Left renal pelvis (tissue), 4 donors: ENCODE results near the gene NOL3. TPM values are rescaled to one million over a fixed set of nuclear protein-coding genes. Genes with fewer than 3 reads are reported as not detected.

Experiments
- DNase-seq, 4 donors: peaks; one replicate each; pipeline ENCODE4 v3.0.0-alpha.2; 2013; ENCODE audit warnings: low read depth in 4 of 4, low spot score in 3 of 4
- polyA plus RNA-seq, 4 donors: library from polyadenylated mRNA; unstranded; fragments of 120-200 nt; gene quantifications; one replicate each; pipeline ENCODE4 v1.2.1, GENCODE V29; 2013; ENCODE audit not compliant: insufficient read length in 4 of 4

The NOL3 gene
- polyA plus RNA-seq, 4 donors: 2.4 to 7.6 (median 4.9) TPM

DNA sequence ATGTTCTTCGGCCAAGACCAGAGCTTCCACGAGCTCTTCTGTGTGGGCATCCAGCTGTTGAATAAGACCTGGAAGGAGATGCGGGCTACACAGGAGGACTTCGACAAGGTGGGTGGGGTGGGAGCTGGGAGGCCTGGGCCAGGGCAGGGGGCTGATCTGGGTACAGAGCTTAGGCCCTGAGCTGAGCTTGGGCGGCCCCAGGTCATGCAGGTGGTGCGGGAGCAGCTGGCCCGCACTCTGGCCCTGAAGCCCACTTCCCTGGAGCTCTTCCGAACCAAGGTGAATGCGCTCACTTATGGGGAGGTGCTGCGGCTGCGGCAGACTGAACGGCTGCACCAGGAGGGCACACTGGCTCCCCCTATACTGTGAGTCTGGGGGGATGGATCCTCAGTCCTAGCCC, 32.1 kb downstream of the NOL3 start:
- DNase-seq: no peak

DNA sequence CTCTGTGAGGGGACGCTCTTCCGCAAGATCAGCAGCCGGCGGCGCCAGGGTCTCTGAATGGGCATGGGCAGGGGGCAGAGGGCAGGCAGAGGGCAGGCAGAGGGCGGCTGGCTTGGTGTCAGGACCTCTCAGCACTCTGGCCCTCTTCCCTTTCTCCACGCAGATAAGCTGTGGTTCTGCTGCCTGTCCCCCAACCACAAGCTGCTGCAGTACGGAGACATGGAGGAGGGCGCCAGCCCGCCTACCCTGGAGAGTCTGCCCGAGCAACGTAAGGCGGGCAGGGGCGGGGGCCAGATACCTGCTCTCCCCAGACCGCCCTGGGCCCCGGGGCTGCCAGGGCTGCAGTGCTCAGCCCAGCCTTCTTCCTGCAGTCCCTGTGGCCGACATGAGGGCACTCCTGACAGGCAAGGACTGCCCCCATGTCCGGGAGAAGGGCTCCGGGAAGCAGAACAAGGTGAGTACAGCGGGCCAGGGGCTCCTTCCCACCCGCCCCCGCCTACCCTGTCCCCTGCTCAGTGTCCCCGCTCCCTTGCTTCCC, 32.7 kb downstream of the NOL3 start:
- no peak for DNase-seq

DNA sequence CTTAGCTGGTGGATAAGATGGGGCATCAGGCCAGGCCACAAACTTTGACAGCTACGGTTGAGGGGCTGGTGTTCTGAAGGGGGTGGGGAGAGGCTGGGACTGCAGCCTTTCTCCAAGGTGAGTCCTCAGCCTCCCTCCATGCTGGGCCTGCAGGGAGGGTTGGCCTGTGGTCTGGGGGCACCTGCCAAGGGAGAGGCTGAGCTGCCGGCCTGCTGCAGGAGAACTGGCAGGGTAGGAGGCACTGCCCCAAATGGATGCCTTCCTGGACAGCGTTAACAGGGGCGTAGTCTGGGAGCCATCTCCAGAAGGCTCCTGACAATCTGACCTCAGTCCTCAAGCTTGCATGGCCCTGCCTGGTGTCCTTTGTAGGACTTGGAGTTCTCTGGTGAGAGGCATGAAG, 33.7 kb downstream of the NOL3 start:
- DNase-seq: no peak

DNA sequence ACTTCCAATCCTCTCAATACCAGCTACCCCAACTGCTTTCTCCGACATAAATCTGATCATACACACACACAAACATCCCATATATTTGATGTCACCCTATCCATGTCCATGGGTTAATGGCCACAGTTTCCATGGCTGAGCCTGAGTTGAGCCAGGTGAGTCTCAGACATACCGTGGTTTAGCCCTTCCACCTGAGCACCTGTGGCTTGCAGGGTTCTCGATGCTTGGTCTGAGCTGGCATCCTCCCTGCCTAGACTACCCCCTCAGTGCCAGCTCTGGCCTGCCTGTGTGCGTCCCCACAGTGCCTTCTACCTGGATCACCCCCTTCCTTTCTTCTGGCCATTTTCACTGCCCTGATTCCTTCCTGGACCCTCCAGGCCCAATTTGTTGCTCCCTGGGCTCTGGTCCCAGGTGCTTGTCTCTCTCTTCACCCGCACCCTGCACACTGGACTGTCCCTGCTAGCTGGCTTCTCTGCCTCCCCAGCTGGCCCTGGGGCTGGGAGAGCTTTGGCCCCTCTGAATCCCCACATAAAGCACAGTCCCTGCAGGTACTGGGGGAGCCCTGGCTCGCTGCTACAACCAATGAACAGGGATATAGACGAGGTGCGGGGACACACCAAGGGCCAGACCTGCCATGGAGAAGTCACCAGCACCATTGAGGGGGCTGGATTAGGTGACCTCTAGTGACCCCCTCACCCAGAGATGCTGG, 35.9 kb downstream of the NOL3 start:
- DNase-seq: no peak

DNA sequence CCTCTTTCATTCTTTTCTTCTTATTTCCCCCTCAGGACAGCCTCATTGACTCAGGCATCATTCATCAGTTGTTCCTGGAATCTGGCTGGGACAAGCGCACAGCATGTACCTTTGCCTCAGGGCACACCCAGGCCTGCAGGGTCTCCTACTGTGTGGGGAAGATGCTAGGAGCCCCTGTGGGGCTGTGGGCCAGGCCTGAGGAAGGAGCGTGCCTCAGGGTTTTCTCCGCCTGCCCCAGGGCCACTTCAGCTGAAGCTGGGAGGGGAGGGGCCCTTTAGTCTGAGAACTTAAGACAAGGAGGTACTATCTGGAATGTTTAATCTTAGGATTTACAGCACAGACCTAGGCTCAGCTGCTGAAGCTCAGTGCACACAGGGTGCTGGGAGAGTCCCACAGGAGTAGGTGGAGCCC, 36.5 kb downstream of the NOL3 start:
- DNase-seq: no peak

DNA sequence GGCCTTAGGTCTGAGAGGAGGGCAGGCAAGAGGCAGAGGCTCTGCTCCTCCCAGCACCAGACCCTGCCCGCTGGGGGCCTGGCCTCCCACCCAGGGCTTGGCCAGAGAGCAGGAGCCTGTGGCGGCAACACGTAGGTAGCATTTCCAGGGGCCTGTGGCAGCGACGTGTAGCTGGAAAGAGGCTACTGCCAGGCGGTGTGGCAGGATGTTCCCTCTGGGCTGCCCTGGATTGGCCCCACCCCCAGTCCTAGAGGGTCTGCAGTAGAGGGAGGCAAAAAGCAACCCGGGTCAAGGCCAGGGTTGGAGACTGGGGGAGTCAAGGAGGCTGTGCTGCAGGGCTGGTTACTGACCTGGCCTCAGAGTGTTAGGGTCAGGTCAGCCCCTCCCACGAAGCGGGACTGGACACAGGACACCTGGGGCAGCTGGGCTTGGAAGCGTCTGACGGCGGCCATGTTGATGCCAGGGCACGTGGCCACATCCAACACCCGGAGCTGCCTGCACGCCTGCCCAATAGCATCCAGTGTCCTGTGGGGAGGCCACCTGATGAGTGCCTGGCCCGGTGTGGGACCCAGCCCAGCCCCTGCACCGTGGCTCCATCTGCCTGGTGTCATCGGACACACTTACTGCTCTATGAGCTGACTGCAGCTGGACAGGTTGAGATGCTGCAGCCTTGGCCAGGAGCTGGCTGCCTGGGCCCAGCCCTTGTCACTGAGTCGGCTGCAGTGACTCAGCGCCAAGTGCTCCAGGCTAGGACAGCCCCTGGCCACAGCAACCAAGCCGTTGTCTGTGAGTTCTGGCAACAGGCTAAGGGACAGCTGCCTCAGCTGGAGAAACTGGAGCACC, 37.1 kb downstream of the NOL3 start:
- DNase-seq: no peak

DNA sequence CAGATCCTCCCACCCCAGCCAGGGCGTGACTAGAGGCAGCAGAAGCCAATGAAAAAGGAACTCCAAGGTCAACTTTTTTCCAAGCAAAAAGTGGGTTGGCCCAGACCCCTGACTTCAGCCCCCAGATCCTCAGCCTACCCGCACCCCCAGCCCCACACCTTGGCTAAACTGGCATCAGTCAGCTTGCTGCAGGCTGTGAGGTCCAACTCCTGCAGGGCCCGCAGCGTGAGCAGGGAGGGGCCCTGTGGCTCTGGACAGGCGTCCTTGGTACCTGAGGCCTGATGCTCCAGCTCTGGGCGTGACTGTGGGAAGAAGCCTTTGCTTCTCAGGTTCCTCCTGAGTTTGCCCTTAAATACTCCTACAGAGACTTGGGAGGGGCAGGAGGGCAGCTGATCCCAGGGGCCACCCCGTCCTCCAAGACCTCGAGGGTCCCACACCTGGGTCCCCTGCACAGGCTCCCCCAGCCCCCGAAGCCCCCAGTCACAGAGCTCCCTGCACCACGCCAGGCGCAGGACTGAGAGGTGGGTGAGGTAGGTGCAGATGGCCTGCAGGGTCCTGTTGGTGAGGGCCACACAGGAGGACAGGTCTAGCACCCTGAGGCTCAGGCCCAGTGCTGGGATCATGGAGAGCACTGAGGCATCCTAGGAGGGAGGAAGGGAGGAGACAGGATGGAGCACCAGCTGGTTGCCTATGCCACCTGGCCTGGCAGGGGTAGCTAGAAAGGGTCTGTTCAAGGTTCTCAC, 38.0 kb downstream of the NOL3 start:
- no peak for DNase-seq

DNA sequence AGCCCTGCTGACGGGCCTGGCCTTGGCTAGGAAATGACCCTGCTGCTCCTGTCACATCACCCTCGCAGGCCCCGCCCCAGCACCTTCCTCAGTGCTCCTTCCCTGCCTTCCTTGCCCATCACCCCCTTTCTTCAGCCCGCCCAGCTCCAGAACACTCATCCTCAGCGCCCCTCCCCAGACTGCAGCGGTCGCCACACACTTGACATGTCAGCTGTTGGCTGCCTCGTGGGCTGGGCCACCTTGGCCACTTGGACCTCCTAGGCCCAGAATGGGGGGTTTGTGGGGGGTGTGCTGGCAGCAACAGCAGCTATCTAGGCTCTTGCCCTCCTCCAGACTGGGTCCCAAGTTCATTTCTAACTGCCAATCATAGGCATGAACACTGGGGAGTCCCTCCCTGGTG, 39.2 kb downstream of the NOL3 start:
- no peak for DNase-seq

DNA sequence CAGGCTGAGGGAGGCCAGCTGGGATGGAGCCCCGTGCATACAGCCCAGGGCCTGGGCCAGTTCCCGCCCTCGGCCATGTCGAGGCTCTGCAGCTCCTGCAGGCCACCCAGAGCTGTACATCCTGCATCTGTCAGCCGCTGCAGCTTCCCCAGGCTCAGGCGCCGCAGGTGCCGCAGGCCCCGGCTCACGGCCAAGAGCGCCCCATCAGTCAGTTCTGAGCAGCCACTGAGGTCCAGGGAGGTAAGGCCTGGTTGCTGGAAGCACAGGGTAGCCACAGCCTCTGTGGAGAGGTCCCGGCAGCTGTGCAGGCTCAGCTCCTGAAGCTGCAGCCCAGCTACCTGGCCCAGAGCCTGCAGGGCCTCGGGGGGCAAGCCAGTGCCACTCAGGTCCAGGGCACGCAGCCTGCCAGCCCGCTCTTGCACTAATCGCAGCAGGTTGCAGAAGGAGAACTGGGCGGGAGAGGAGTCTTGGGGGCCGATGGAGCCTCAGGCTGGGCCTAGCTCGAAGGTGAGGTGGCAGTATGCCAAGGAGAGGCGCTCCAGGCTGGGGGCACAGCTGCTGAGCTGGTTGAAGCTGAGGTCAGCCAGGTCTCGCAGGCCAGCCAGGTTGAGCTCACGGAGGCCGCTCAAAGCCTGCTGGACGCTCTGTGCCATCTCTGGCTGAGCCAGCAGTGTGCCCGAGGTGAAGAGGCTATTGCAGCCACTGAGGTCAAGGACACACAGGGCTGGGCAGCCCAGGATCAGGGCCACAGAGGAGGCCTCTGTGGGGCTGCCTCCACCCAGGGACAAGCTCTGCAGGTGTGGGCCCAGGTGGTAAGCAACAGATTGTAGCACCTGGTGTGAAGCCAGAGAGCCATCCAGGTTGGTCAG, 40.0 kb downstream of the NOL3 start:
- DNase-seq: no peak

DNA sequence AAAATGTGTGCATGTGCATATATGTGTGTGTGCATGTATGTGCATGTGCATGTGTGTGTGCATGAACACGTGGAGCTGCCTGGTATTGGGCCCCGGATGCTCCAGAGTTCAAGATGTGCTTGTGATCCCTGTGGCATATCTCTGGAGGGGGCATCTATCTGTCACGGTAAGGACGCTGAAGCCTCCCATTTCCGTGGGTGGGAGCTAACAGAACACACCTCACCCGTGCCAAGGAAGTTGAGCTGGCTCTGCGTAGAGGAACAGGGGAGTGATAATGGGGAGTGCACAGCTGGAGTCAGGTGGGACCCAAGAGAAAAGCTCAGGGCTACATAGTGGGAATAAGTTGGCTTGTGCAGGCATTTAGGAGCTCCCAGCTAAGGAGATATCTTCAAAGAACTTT, 41.3 kb downstream of the NOL3 start:
- no peak for DNase-seq

DNA sequence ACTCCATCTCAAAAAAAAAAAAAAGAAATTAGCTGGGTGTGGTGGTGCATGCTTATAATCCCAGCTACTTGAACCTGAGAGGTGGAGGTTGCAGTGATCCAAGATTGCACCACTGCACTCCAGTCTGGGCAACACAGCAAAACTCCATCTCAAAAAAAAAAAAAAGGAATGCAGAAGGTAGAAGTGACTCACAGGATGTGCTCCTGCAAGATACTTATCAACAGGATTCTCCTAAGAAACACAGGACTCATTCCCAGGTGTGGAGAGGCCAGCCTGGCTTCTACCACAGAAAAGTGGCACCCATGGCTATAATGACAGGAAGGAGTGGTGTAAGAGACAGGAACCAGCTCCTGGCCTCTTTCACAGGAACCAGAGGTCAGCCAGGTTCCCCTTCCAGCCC, 42.4 kb downstream of the NOL3 start:
- DNase-seq: no peak

DNA sequence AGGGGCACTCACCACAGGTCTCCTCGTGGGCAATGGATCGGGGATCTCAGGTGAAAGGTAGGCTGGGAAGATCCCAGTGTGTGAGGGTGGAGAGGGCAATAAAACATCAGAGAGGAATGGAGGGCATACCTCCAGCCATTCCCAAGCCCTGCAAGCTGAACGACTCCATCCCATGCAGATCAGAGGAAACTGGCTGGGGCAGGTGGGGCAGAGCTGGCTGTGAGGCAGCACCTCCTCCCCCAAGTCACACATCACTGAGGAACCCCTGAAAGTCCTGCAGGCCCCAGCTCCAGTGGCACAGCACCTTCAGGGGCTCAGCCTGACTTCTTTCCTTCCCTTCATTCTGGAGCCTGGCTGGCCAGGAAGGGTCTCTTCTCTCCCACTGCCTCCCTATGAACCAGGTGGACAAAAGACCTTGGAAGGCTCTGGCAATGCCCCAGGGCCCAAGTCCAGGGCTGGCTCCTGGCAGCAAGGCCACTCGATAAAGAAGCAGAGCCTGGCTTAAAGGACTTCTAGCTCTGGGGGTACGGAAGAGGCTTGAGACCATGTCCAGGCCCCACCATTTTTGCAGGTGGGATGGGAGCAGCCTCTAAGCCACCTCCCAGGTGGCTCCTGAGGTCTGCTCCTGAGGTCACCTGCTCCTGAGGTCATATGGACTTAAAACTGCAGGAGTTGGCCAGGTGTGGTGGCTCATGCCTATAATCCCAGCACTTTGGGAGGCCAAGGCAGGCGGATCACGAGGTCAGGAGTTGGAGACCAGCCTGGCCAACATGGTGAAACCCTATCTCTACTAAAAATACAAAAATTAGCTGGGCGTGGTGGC, 43.1 kb downstream of the NOL3 start:
- no peak for DNase-seq

DNA sequence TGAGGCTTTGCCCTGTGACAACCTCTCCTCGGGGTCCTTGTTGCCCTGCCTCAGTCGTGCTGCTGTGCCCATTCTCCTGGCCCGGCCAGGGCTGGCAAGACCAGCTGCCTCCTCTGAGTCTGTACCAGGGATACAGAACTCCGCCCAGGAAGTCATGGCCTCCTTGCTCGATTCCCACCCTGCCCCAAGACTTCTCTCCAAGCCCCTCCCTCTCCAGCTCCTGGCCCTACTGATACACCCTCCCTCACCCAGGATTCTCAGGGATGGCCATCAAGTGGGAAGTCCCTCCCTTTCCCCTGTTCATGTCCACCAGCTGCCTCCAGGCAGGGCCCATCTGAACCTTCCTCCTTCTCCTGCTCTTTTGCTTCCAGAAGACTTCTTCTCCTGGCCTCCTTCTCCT, 45.4 kb downstream of the NOL3 start:
- no peak for DNase-seq

DNA sequence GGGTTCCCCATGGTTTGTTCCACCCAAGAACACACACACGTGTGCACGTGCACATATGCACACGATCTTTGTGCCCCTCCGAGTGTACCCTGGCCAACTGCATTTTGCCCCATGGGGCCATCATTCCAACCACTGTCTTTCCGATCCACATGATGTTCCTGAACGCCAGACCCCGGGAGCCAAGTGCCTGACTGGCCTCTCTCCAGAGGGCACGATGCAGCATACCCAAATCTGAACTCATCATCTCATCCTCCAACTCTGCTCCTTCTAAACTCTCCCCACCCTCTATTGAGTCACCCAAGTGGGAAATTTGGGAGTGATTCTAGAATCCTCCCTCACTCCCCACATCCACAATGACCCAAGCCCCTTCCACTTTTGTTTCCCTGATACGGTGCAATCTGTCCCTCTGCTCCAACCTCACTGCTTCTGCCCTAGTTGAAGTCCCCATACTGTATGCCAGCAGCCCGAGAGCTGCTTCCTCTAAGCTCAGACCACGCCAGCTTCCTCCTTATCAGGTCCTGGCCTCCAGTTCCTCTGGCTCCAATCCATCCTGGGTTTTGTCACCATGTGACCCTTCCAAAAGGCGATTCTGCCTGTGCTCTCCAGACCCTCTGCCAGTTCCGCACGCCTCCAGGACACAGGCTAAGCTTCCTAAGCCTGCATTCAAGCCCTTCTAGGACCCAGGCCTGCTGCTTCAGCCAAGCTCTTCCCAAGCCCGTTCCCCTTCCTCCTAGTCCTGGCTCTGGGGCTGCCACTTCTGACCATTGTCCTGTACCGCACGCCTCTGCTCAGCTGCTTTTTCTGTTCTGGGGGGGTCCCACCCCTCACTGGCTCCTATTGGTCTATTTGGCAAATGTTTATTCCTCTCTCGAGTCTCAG, 46.5 kb downstream of the NOL3 start:
- no peak for DNase-seq

DNA sequence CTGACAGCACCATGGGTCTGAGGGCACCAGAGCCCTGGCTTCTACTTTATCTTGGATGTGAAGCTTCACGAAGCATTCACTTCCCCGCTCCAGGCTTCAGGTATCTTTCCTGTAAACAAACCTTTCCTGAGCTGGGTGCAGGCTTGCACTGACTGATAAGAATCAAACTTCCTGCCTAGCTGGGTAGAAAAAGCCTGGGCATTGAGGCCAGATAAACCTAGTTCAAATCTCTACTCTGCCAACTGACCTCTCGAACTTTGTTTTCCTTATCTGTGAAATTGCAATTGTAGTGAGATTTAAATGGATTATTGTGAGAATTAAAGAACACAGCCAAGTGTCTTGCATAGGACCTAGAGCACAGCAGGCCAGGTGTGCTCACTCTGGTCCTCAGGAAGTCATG, 53.7 kb downstream of the NOL3 start:
- DNase-seq: no peak
